ENCODE data around the gene TET1. TPM values are rescaled to one million over a fixed set of nuclear protein-coding genes. Genes with fewer than 3 reads are reported as not detected.
"Not testable (repeated sequence)": the region's sequence is repeated elsewhere in the genome, so short reads cannot be mapped to it uniquely, and the experiment has no call there.

Gene TET1
- polyA plus RNA-seq, 3 donors: 0.01 to 0.08 (median 0.06) TPM

DNA sequence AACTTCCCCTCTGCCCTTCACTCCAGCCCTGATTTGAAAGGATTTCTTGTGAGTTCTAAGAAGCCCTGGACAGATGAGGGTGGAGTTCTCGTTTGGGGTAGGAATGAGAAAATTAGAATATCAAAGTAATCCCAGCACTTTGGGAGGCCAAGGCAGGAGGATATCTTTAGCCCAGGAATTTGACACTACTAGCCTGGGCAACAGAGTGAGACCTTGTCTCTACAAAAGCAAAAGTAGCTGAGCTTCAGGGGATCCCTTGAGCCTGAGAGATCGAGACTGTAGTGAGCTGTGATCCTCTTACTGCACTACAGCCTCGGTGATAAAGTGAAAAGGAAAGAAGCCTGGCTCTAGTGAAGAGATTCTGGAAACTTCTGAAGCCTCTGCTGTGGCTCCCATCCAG is 76.2 kb downstream of the TET1 start:
- Histone ChIP-seq H3K9me3 (replicated peaks in 1 of 2; ENCODE audit: control insufficient read depth in 1 of 2, insufficient read depth in 1 of 2, low read length in 2 of 2) (no peaks in the 10 kb centered on the region), H3K27ac (ENCODE audit: low read depth in 1 of 2, low read length in 2 of 2) (no peak overlapping the region), H4K20me1 (ENCODE audit: insufficient read depth, low read length) (no peaks in the 10 kb centered on the region), H3K9ac (ENCODE audit: insufficient read depth, low read length, poor library complexity, severe bottlenecking) (no peak overlapping the region), H3K4me2 (replicated peaks; ENCODE audit: extremely low read depth, low read length, poor library complexity, severe bottlenecking) (no peak overlapping the region), H2AFZ (ENCODE audit: insufficient read depth, low read depth, low read length, poor library complexity, severe bottlenecking) (no peak overlapping the region), H3K36me3 (replicated peaks in 1 of 2; ENCODE audit: control insufficient read depth in 1 of 2, insufficient read depth in 2 of 2, low read length in 2 of 2) (no peaks in the 10 kb centered on the region), H3K4me1 (ENCODE audit: control insufficient read depth in 1 of 2, insufficient read depth in 2 of 2, low read length in 2 of 2) (no peaks in the 10 kb centered on the region), H3K4me3 (replicated peaks in 1 of 3; ENCODE audit: low read depth in 2 of 3, low read length in 3 of 3) (no peak overlapping the region), H3K27me3 (ENCODE audit: control insufficient read depth in 2 of 2, insufficient read depth in 2 of 2, low read length in 2 of 2) (no peaks in the 10 kb centered on the region), H3K79me2 (ENCODE audit: insufficient read depth, low read length) (no peaks in the 10 kb centered on the region)
- no peak overlapping the region for H3K4me3 Mint-ChIP-seq
- no peaks in the 10 kb centered on the region for H3K4me1 Mint-ChIP-seq
- no peak overlapping the region for H3K27ac Mint-ChIP-seq
- TF ChIP-seq, protein P1, sequence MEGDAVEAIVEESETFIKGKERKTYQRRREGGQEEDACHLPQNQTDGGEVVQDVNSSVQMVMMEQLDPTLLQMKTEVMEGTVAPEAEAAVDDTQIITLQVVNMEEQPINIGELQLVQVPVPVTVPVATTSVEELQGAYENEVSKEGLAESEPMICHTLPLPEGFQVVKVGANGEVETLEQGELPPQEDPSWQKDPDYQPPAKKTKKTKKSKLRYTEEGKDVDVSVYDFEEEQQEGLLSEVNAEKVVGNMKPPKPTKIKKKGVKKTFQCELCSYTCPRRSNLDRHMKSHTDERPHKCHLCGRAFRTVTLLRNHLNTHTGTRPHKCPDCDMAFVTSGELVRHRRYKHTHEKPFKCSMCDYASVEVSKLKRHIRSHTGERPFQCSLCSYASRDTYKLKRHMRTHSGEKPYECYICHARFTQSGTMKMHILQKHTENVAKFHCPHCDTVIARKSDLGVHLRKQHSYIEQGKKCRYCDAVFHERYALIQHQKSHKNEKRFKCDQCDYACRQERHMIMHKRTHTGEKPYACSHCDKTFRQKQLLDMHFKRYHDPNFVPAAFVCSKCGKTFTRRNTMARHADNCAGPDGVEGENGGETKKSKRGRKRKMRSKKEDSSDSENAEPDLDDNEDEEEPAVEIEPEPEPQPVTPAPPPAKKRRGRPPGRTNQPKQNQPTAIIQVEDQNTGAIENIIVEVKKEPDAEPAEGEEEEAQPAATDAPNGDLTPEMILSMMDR (IDR thresholded peaks at IDR 0.05): no peak
- peaks cover 0 to 4% (median 2%) of the 10 kb centered on the region in 3 donors for H3K27me3 Mint-ChIP-seq (ENCODE audit: low read depth in 3 of 3)
- WGBS (ENCODE audit: insufficient coverage): 94% methylated on average over 3 of the region's 3 CpGs
- DNase-seq: no peak
- peaks cover 0 to 1% of the 10 kb centered on the region in 2 donors for H3K36me3 Mint-ChIP-seq
- intact Hi-C loops (cut with micrococcal nuclease): no loop called here
- H3K9me3 Mint-ChIP-seq: peaks cover 0 to 5% (median 0%) of the 10 kb centered on the region in 7 donors

DNA sequence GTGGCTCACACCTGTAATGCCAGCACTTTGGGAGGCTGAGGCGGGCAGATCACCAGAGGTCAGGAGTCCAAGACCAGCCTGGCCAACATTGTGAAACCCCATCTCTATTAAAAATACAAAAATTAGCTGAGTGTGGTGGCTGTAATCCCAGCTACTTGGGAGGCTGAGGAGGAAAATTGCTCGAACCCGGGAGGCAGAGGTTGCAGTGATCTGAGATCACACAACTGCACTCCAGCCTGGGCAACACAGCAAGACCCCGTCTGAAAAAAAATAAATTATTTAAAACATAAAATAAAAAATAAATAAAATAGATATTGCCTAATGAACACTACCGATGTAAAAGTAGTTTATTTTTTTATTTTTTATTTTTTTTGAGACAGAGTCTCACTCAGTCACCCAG is 83.4 kb downstream of the TET1 start:
- H3K79me2 ChIP-seq (ENCODE audit: insufficient read depth, low read length); H3K4me2 ChIP-seq (replicated peaks; ENCODE audit: extremely low read depth, low read length, poor library complexity, severe bottlenecking); H3K27ac Mint-ChIP-seq; H3K27me3 ChIP-seq (ENCODE audit: control insufficient read depth in 2 of 2, insufficient read depth in 2 of 2, low read length in 2 of 2); H3K4me3 ChIP-seq (replicated peaks in 1 of 3; ENCODE audit: low read depth in 2 of 3, low read length in 3 of 3); intact Hi-C loops (cut with micrococcal nuclease); H3K4me1 ChIP-seq (ENCODE audit: control insufficient read depth in 1 of 2, insufficient read depth in 2 of 2, low read length in 2 of 2); H3K36me3 Mint-ChIP-seq; H3K4me3 Mint-ChIP-seq; H3K9me3 Mint-ChIP-seq; H2AFZ ChIP-seq (ENCODE audit: insufficient read depth, low read depth, low read length, poor library complexity, severe bottlenecking); H3K9me3 ChIP-seq (replicated peaks in 1 of 2; ENCODE audit: control insufficient read depth in 1 of 2, insufficient read depth in 1 of 2, low read length in 2 of 2); H4K20me1 ChIP-seq (ENCODE audit: insufficient read depth, low read length); H3K27me3 Mint-ChIP-seq (ENCODE audit: low read depth in 3 of 3); DNase-seq; H3K9ac ChIP-seq (ENCODE audit: insufficient read depth, low read length, poor library complexity, severe bottlenecking); H3K4me1 Mint-ChIP-seq; H3K36me3 ChIP-seq (replicated peaks in 1 of 2; ENCODE audit: control insufficient read depth in 1 of 2, insufficient read depth in 2 of 2, low read length in 2 of 2); H3K27ac ChIP-seq (ENCODE audit: low read depth in 1 of 2, low read length in 2 of 2): not testable (repeated sequence)
- no CpG with 5 or more reads among the region's 5 CpGs for WGBS (ENCODE audit: insufficient coverage)

All from CD14-positive monocyte (primary cell).